NCI-H1930 (cell line): Measurements from ENCODE around the gene UBE2U.

Experiments
- DNase-seq, 2 experiments: peaks; one replicate each; lab custom pipeline; 2025; lab: John Stamatoyannopoulos, UW

Gene UBE2U

DNA sequence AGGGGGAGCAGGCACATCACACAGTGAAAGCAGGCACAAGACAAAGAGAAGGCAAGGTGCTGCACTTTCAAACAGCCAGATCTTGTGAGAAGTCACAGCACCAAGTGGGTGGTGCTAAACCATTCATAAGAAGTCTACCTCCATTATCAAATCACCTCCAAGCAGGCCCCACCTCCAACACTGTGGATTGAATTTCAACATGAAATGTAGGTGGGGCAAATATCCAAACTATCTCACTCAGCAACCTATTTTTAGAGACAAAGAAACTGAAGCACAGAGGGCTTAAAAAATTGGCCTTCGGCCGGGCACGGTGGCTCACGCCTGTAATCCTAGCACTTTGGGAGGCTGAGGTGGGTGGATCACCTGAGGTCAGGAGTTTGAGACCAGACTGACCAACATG lies 90.4 kb downstream of the UBE2U start:
- DNase-seq, result no peak

DNA sequence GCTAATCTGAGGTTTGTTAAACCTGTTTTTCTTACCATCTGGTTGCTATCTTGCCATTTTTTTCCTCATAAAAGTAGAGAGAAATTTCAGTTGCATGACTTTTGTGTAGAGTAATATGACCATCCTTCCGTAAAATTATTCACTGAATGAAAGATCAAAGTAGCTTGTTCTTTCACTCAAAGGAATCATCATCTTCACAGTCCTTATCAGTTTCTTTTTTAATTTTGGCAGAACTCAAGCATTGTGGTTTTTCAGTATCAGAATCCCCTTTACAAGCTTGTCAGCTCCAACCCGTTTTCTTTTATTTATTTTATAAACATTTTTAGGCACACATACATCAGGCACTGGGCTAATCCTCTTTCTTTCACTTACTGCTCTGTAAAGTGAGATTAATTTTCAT lies 91.7 kb downstream of the UBE2U start:
- DNase-seq, result no peak

DNA sequence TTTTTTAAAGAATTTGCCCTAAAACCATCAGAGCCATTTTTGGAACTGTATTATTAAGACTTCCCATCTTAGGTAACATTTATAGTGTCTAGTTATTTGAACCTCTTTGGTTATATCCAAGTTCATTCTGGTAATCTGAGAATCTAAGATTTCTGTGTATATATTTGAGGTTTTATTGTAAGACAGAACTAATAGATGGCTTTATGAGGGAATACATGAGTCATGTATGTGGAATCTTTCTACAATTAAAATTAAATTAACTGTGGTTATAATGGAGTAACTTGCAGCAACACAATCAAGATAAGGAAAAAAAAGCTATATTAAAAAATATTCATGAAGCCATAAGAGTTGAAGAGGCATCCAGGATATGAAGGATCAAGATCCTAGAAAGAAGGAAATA lies 92.1 kb downstream of the UBE2U start:
- no peak for DNase-seq

DNA sequence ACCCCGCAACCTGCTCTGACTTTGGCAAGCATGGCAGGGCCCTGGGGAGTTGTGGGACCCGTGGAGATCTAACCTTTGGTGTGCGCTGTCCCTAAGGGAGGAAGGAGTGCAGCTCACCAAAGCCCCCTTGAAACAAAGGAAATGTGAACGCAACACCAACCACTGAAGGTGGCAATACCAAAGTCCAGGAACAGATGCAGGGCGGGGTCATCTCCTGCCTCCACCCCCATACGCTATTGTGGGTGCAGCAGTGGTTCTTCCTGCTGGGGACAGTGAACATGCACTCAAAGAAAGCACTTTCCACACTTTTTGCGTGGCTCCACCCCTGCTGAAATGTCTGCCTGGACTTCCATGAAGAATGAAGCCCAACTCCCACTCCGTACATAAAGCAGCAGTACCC lies 93.0 kb downstream of the UBE2U start:
- no peak for DNase-seq

- DNase-seq, result no peak
Observed at GRCh38 chr1:64302194-64302593, 98.8 kb downstream of the UBE2U start.

DNA sequence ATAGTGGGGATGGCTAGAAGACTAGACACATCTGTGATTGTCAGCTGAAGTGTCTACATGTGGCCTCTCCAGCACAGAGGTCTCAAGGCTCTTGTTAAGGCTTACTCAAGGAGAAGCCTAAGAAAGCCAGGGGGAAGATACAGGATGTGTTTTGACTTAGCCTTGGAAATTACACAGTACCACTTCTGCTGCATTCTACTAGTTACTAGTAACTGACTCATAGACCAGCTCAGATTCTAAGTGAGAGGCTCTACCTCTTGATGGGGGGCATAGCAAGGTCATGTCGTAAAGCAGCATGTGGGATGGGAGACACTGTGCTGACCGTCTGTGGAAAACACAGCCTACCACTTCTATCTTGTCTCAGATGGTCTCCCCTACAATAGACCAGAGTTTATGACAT lies 99.5 kb downstream of the UBE2U start:
- no peak for DNase-seq

DNA sequence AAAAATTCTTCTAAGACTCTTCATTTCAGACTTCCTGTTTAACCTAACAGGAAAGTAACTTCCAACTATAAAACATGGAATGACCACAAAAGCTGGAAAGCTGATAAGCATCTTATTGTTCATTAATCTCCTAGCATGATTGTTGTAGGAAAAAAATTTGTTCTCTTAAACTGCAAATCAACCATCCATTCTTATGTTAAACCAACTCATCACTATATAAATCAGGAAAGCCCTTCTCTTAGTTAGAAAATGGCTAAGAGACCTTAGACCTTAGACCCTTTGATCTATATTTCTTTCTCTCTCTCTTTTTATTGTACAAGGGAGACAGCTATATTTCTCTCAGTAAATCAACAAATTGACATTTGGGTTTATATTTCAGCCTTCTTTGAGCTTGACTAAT lies 101.4 kb downstream of the UBE2U start:
- no peak for DNase-seq

DNA sequence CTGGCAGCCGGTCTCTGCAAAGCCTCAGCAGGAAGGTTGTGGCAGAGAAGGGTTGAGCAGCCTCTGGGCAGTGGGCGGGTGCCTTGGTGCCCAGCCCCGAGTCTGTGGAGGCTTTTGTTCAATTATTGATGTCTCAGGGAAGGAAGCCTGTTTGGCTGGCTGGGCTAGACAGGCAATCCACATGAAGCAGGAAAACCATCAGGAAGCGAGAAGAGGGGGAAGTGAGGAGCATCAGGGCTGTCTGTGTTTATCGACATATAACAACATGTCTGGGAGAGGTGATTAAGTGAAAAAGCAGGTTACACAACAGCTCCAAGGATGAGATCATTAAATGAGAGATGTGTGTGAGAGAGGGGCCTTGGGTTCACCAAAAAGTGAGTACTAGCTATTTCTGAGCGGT lies 105.4 kb downstream of the UBE2U start:
- no peak for DNase-seq

- DNase-seq, result no peak
Observed at GRCh38 chr1:64309431-64309831, 106.0 kb downstream of the UBE2U start.

GRCh38 chr1:64310760-64311159 lies 107.3 kb downstream of the UBE2U start:
- DNase-seq, result no peak

- DNase-seq, result no peak
Observed at GRCh38 chr1:64312431-64312830, 109.0 kb downstream of the UBE2U start.

GRCh38 chr1:64315402-64315801 lies 112.0 kb downstream of the UBE2U start:
- DNase-seq, result no peak
